ENCODE measurements around the gene NADSYN1. TPM values are rescaled to one million over a fixed set of nuclear protein-coding genes. Genes with fewer than 3 reads are reported as not detected.

The NADSYN1 gene
- total and polyA plus RNA-seq, 2 of the 13 experiments (the other 11 are each of a cell fraction or from before 2014, with no cell fraction given), result 35.7 to 51.5 TPM

GRCh38 chr11:71433648-71434450 lies 19.2 kb upstream of the NADSYN1 start (continued):
- TF ChIP-seq HMGXB4 (CRISPR knock-in tag; IDR thresholded peaks at IDR 0.05; ENCODE audit: borderline replicate concordance in 1 of 2, low read depth in 1 of 2), result 0 out of 4 replicates have a peak, but pooled peaks of 1 of the 2 experiments have one; percentile 24
- TF ChIP-seq ZFY (CRISPR knock-in tag; IDR thresholded peaks at IDR 0.05), result peak; percentile 39; the same call in 1 of the 2 replicates
- peak; percentile 55 for TF ChIP-seq UBTF (CRISPR knock-in tag; IDR thresholded peaks at IDR 0.05)
- TF ChIP-seq, protein P1, sequence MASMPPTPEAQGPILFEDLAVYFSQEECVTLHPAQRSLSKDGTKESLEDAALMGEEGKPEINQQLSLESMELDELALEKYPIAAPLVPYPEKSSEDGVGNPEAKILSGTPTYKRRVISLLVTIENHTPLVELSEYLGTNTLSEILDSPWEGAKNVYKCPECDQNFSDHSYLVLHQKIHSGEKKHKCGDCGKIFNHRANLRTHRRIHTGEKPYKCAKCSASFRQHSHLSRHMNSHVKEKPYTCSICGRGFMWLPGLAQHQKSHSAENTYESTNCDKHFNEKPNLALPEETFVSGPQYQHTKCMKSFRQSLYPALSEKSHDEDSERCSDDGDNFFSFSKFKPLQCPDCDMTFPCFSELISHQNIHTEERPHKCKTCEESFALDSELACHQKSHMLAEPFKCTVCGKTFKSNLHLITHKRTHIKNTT (CRISPR knock-in tag; IDR thresholded peaks at IDR 0.05), result no peak
- peak; percentile 72 for TF ChIP-seq ZNF607 (CRISPR knock-in tag; IDR thresholded peaks at IDR 0.05; ENCODE audit: borderline replicate concordance)
- peak; percentile 69 for TF ChIP-seq ARID5B (CRISPR knock-in tag; IDR thresholded peaks at IDR 0.05)
- TF ChIP-seq RARA (CRISPR knock-in tag; IDR thresholded peaks at IDR 0.05), result peak; percentile 40; the same call in 1 of the 2 replicates
- TF ChIP-seq, protein P2, sequence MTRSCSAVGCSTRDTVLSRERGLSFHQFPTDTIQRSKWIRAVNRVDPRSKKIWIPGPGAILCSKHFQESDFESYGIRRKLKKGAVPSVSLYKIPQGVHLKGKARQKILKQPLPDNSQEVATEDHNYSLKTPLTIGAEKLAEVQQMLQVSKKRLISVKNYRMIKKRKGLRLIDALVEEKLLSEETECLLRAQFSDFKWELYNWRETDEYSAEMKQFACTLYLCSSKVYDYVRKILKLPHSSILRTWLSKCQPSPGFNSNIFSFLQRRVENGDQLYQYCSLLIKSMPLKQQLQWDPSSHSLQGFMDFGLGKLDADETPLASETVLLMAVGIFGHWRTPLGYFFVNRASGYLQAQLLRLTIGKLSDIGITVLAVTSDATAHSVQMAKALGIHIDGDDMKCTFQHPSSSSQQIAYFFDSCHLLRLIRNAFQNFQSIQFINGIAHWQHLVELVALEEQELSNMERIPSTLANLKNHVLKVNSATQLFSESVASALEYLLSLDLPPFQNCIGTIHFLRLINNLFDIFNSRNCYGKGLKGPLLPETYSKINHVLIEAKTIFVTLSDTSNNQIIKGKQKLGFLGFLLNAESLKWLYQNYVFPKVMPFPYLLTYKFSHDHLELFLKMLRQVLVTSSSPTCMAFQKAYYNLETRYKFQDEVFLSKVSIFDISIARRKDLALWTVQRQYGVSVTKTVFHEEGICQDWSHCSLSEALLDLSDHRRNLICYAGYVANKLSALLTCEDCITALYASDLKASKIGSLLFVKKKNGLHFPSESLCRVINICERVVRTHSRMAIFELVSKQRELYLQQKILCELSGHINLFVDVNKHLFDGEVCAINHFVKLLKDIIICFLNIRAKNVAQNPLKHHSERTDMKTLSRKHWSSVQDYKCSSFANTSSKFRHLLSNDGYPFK (CRISPR knock-in tag; IDR thresholded peaks at IDR 0.05; ENCODE audit: borderline replicate concordance), result peak; percentile 48; the same call in 1 of the 2 replicates
- TF ChIP-seq ZNF660 (CRISPR knock-in tag; IDR thresholded peaks at IDR 0.05; ENCODE audit: borderline replicate concordance, low read depth), result no peak
- TF ChIP-seq HMGA1 (CRISPR knock-in tag; conservative IDR thresholded peaks at IDR 0.05), result no peak
- no peak for TF ChIP-seq PCBP2 (optimal IDR thresholded peaks at IDR 0.05; ENCODE audit: low read depth, low read length, poor library complexity, severe bottlenecking)
- TF ChIP-seq MYNN (CRISPR knock-in tag; IDR thresholded peaks at IDR 0.05; ENCODE audit: low read depth), result no peak
- TF ChIP-seq, protein P3, sequence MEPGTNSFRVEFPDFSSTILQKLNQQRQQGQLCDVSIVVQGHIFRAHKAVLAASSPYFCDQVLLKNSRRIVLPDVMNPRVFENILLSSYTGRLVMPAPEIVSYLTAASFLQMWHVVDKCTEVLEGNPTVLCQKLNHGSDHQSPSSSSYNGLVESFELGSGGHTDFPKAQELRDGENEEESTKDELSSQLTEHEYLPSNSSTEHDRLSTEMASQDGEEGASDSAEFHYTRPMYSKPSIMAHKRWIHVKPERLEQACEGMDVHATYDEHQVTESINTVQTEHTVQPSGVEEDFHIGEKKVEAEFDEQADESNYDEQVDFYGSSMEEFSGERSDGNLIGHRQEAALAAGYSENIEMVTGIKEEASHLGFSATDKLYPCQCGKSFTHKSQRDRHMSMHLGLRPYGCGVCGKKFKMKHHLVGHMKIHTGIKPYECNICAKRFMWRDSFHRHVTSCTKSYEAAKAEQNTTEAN (CRISPR knock-in tag; conservative IDR thresholded peaks at IDR 0.05), result 0 out of 2 replicates have a peak, but pooled peaks have one; percentile 28
